IMR-90 (cell line): ENCODE results near the gene ME3. TPM values are rescaled to one million over a fixed set of nuclear protein-coding genes. Genes with fewer than 3 reads are reported as not detected.

Experiments used
- ATAC-seq: fragments of 200-7000 bp; cut with Tn5 transposase; 2 replicates; pipeline ENCODE4 v1.9.1; 2020; ENCODE audit warnings: low read depth, mild to moderate bottlenecking, moderate library complexity
- BruUV-seq: library from RNA; stranded (reverse); fragments of 400-500 nt; replicated peaks from 2 replicates; lab custom pipeline; 2021; lab: Mats Ljungman, UMichigan
- CTCF ChIA-PET: fragments of 300-600 bp; formaldehyde crosslinking; extraction: SDS; loops from one replicate; lab custom pipeline; 2021; ENCODE audit warnings: antibody characterized with exemption; lab: Yijun Ruan, JAX
- POLR2A ChIA-PET: fragments of 300-600 bp; sonication (Branson Sonifier 250); formaldehyde crosslinking; loops from one replicate; lab custom pipeline; 2022; ENCODE audit warnings: antibody characterized with exemption; ENCODE audit not compliant: unreplicated experiment; lab: Charles Lee
- DNase-seq: peaks from one replicate; pipeline ENCODE4 v3.0.0; 2013
- H2AFZ ChIP-seq: replicated peaks from 2 replicates; pipeline ENCODE3; 2013; ENCODE audit warnings: low read length, mild to moderate bottlenecking; ENCODE audit not compliant: poor library complexity
- H2AK5ac ChIP-seq: 2 replicates; pipeline ENCODE4 v1.6.1; 2013; ENCODE audit warnings: low read depth, low read length, inconsistent platforms
- H2AK9ac ChIP-seq: replicated peaks from 2 replicates; pipeline ENCODE3; 2013; ENCODE audit warnings: mild to moderate bottlenecking, low read depth, low read length, moderate library complexity; ENCODE audit not compliant: poor library complexity
- H2BK120ac ChIP-seq: 2 replicates; pipeline ENCODE4 v1.6.1; 2013; ENCODE audit warnings: low read depth, low read length, inconsistent platforms
- H2BK15ac ChIP-seq: 3 replicates; pipeline ENCODE4 v1.6.1; 2013; ENCODE audit warnings: low read depth, low read length, inconsistent platforms
- H2BK20ac ChIP-seq: 2 replicates; pipeline ENCODE4 v1.6.1; 2013; ENCODE audit warnings: low read depth, mild to moderate bottlenecking, inconsistent platforms, low read length, moderate library complexity
- H2BK5ac ChIP-seq: 2 replicates; pipeline ENCODE4 v1.6.1; 2013; ENCODE audit warnings: mild to moderate bottlenecking, low read depth, low read length, inconsistent platforms; ENCODE audit not compliant: poor library complexity, severe bottlenecking
- H3K14ac ChIP-seq: replicated peaks from 2 replicates; pipeline ENCODE4 v1.6.1; 2013; ENCODE audit warnings: low read depth, low read length, inconsistent platforms
- H3K18ac ChIP-seq: 2 replicates; pipeline ENCODE4 v1.6.1; 2013; ENCODE audit warnings: low read depth, low read length, control low read depth
- H3K23ac ChIP-seq: 2 replicates; pipeline ENCODE4 v1.6.1; 2013; ENCODE audit warnings: low read depth, low read length, inconsistent platforms
- H3K27ac ChIP-seq: 2 replicates; pipeline ENCODE4 v1.5.1; 2013; ENCODE audit warnings: mild to moderate bottlenecking, control low read depth, low read length; ENCODE audit not compliant: insufficient read depth
- H3K27me3 ChIP-seq: 2 replicates; pipeline ENCODE4 v1.6.1; 2013; ENCODE audit warnings: low read length; ENCODE audit not compliant: control insufficient read depth, insufficient read depth
- H3K36me3 ChIP-seq: 2 replicates; pipeline ENCODE4 v1.6.1; 2013; ENCODE audit warnings: low read length, mixed read lengths; ENCODE audit not compliant: control insufficient read depth, insufficient read depth
- H3K4ac ChIP-seq: 2 replicates; pipeline ENCODE4 v1.6.1; 2013; ENCODE audit warnings: low read depth, low read length, inconsistent platforms
- H3K4me1 ChIP-seq: 2 replicates; pipeline ENCODE4 v1.6.1; 2013; ENCODE audit warnings: low read length, mixed read lengths; ENCODE audit not compliant: control insufficient read depth, insufficient read depth
- H3K4me2 ChIP-seq: 2 replicates; pipeline ENCODE4 v1.6.1; 2013; ENCODE audit warnings: low read depth, mild to moderate bottlenecking, control low read depth, low read length, moderate library complexity
- H3K4me3 ChIP-seq: 2 replicates; pipeline ENCODE4 v1.5.1; 2013; ENCODE audit warnings: low read depth, mild to moderate bottlenecking, control low read depth, low read length, moderate library complexity; ENCODE audit not compliant: insufficient read depth
- H3K56ac ChIP-seq: 2 replicates; pipeline ENCODE4 v1.6.1; 2013; ENCODE audit warnings: low read length, inconsistent platforms; ENCODE audit not compliant: insufficient read depth; ENCODE audit errors: extremely low read depth
- H3K79me1 ChIP-seq, 2 experiments: 2 replicates each; pipeline ENCODE4 v1.6.1; 2013; ENCODE audit warnings: low read length in 2 of 2, inconsistent platforms in 1 of 2, low read depth in 1 of 2
- H3K9ac ChIP-seq: 2 replicates; pipeline ENCODE4 v1.6.1; 2013; ENCODE audit warnings: low read depth, low read length, control low read depth
- H3K9me1 ChIP-seq: 2 replicates; pipeline ENCODE4 v1.6.1; 2013; ENCODE audit warnings: low read length, inconsistent platforms; ENCODE audit not compliant: insufficient read depth
- H3K9me3 ChIP-seq: 2 replicates; pipeline ENCODE4 v1.6.1; 2013; ENCODE audit warnings: low read length; ENCODE audit not compliant: control insufficient read depth, insufficient read depth
- H4K20me1 ChIP-seq: 2 replicates; pipeline ENCODE4 v1.6.1; 2013; ENCODE audit warnings: low read length, inconsistent platforms; ENCODE audit not compliant: insufficient read depth
- H4K5ac ChIP-seq: 2 replicates; pipeline ENCODE4 v1.6.1; 2013; ENCODE audit warnings: mild to moderate bottlenecking, low read depth, low read length, control low read depth
- H4K8ac ChIP-seq, 2 experiments: 2 replicates each; pipeline ENCODE4 v1.6.1; 2013; ENCODE audit warnings: low read depth in 2 of 2, low read length in 2 of 2, control low read depth in 1 of 2, inconsistent platforms in 1 of 2
- H4K91ac ChIP-seq: 2 replicates; pipeline ENCODE4 v1.6.1; 2013; ENCODE audit warnings: low read depth, low read length, inconsistent platforms; ENCODE audit not compliant: insufficient read depth
- BHLHE40 ChIP-seq: fragments of 150-350 bp; IDR thresholded peaks from 2 replicates; pipeline ENCODE4 v1.6.1; 2016; ENCODE audit warnings: mild to moderate bottlenecking, low read depth, low read length
- CHD1 ChIP-seq: IDR thresholded peaks from 2 replicates; pipeline ENCODE4 v1.6.1; 2012; ENCODE audit warnings: low read depth, low read length, improper control_type of control experiment
- FOS ChIP-seq: fragments of 150-350 bp; IDR thresholded peaks from 2 replicates; pipeline ENCODE4 v1.6.1; 2016; ENCODE audit warnings: low read depth, low read length
- MAZ ChIP-seq: IDR thresholded peaks from 2 replicates; pipeline ENCODE4 v1.6.1; 2012; ENCODE audit warnings: low read depth, mild to moderate bottlenecking, low read length, improper control_type of control experiment, moderate library complexity, borderline replicate concordance
- NFE2L2 ChIP-seq: fragments of 150-350 bp; IDR thresholded peaks from 2 replicates; pipeline ENCODE4 v1.6.1; 2016; ENCODE audit warnings: low read depth, mild to moderate bottlenecking, low read length
- POLR2A ChIP-seq: IDR thresholded peaks from 2 replicates; pipeline ENCODE4 v1.6.1; 2012; ENCODE audit warnings: mild to moderate bottlenecking, low read depth, low read length
- RAD21 ChIP-seq: IDR thresholded peaks from 2 replicates; pipeline ENCODE4 v1.6.1; 2012; ENCODE audit warnings: low read length, improper control_type of control experiment
- RCOR1 ChIP-seq: IDR thresholded peaks from 2 replicates; pipeline ENCODE4 v1.6.1; 2012; ENCODE audit warnings: mild to moderate bottlenecking, low read length, improper control_type of control experiment; ENCODE audit not compliant: insufficient replicate concordance
- SMC3 ChIP-seq: fragments of 150-350 bp; IDR thresholded peaks from 2 replicates; pipeline ENCODE4 v1.6.1; 2016; ENCODE audit warnings: low read depth, mild to moderate bottlenecking, antibody characterized with exemption, low read length, moderate library complexity
- WGBS, 2 experiments: methylation state at CpG; one replicate each; pipeline versions ENCODE4 v1.1.5 to v1.1.7; 2013; ENCODE audit warnings: missing lambda C conversion rate in 2 of 2; ENCODE audit not compliant: insufficient read length in 1 of 2; ENCODE audit errors: extremely low coverage in 2 of 2; 5-methylcytosine and 5-hydroxymethylcytosine counted together
- dilution Hi-C: fragments of 300-500 bp; cut with HindIII; formaldehyde crosslinking; loops from one replicate; pipeline ENCODE4 v1.14.3; 2018; ENCODE audit warnings: low sequenced_read_pairs; ENCODE audit not compliant: unreplicated experiment
- in situ Hi-C: fragments of 300-500 bp; cut with MboI; formaldehyde crosslinking; loops from 3 replicates; pipeline ENCODE4 v1.14.3; 2019; ENCODE audit warnings: low sequenced_read_pairs, inconsistent platforms, mixed read lengths
- intact Hi-C: fragments of 100-400 bp; cut with micrococcal nuclease; formaldehyde crosslinking; loops from 2 replicates; pipeline ENCODE4 v1.10.0; 2022
- polyA plus RNA-seq, 3 experiments: library from polyadenylated mRNA; depleted of rRNA; stranded (reverse); fragments of >200 nt; gene quantifications; 2 replicates each; pipeline ENCODE4 v1.2.3, GENCODE V29; 2012; ENCODE audit warnings: low replicate concordance in 1 of 3
- total RNA-seq: library from RNA; depleted of rRNA; stranded (reverse); fragments of >200 nt; gene quantifications from 2 replicates; pipeline ENCODE4 v1.2.3, GENCODE V29; 2012
- TF ChIP-seq, protein P1 (sequence below): fragments of 150-350 bp; IDR thresholded peaks from 2 replicates; pipeline ENCODE4 v1.6.1; 2017; ENCODE audit warnings: mild to moderate bottlenecking, antibody characterized with exemption, low read length, low read depth
- TF ChIP-seq, protein P2 (sequence below): fragments of 150-350 bp; IDR thresholded peaks from 2 replicates; pipeline ENCODE4 v1.6.1; 2016; ENCODE audit warnings: low read depth, mild to moderate bottlenecking, low read length, moderate library complexity, borderline replicate concordance
- TF ChIP-seq, protein P3 (sequence below): conservative IDR thresholded peaks from 2 replicates; pipeline ENCODE4 v1.5.1; 2012; ENCODE audit warnings: mild to moderate bottlenecking, low read depth, low read length, improper control_type of control experiment

The ME3 gene
- total and polyA plus RNA-seq, 2 of the 4 experiments (the other 2 are of a cell fraction): 7.8 to 9.0 TPM

DNA sequence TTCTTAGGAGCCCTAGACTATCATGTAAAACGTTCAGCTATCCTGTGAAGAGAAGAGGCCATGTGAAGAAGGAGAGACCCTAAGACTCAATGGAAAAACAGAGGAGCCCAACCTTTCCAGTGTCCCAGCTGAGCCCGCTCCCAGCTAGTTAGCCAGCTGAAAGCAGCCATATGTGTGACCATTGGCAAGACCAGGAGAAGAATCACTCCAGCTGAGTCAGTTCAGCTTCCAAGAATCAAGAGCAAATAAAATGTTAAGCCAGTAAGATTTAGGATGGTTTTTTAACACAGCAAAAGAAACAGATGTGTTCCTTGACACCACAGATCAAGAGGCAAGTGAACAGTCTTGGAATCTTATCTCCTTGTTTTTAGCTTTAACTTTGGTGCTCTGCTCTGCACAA, 189.7 kb downstream of the ME3 start:
- Histone ChIP-seq H3K9me3 (no peaks in the 10 kb centered on the region), H4K20me1 (peaks cover 4% of the 10 kb centered on the region), H2AK5ac (peak overlapping the region; percentile 93), H4K8ac (peak overlapping the region in 1 of 2 experiments; percentile 55; a peak in 2 of 4 replicates), H3K4me1 (peaks cover 17% of the 10 kb centered on the region), H2BK120ac (peak overlapping the region; percentile 97), H2AFZ (no peak overlapping the region), H3K56ac (no peak overlapping the region), H2AK9ac (no peak overlapping the region), H3K14ac (peak overlapping the region; percentile 77), H3K9me1 (peaks cover 37% of the 10 kb centered on the region), H4K5ac (no peak overlapping the region), H2BK20ac (peak overlapping the region; percentile 98), H3K27ac (no peak overlapping the region), H3K23ac (peak overlapping the region; percentile 66; the same call in 1 of the 2 replicates), H3K9ac (no peak overlapping the region), H2BK15ac (peak overlapping the region; percentile 87; the same call in 2 of the 3 replicates), H3K4me2 (no peak overlapping the region), H3K4me3 (no peak overlapping the region), H3K18ac (peak overlapping the region; percentile 39; the same call in 1 of the 2 replicates), H3K4ac (peak overlapping the region; percentile 86), H3K36me3 (no peaks in the 10 kb centered on the region), H2BK5ac (no peak overlapping the region), H4K91ac (peak overlapping the region; percentile 6; the same call in 1 of the 2 replicates), H3K27me3 (no peaks in the 10 kb centered on the region), H3K79me1 (no peaks in the 10 kb centered on the region; a peak in 1 of 4 replicates)
- in situ Hi-C loops: no loop called here
- ChIA-PET POLR2A (no interaction called here), CTCF (interaction anchor here (1.7 kb wide), 1 partner anchor 125 kb away, joined by 3 read pairs; no protein-coding TSS in a partner anchor)
- DNase-seq: no peak
- dilution Hi-C loops: no loop called here
- intact Hi-C loops: no loop called here
- no peak for TF ChIP-seq NFE2L2
- TF ChIP-seq, protein P1, sequence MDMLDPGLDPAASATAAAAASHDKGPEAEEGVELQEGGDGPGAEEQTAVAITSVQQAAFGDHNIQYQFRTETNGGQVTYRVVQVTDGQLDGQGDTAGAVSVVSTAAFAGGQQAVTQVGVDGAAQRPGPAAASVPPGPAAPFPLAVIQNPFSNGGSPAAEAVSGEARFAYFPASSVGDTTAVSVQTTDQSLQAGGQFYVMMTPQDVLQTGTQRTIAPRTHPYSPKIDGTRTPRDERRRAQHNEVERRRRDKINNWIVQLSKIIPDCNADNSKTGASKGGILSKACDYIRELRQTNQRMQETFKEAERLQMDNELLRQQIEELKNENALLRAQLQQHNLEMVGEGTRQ: no peak
- TF ChIP-seq, protein P2, sequence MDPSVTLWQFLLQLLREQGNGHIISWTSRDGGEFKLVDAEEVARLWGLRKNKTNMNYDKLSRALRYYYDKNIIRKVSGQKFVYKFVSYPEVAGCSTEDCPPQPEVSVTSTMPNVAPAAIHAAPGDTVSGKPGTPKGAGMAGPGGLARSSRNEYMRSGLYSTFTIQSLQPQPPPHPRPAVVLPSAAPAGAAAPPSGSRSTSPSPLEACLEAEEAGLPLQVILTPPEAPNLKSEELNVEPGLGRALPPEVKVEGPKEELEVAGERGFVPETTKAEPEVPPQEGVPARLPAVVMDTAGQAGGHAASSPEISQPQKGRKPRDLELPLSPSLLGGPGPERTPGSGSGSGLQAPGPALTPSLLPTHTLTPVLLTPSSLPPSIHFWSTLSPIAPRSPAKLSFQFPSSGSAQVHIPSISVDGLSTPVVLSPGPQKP: no peak
- no peak for TF ChIP-seq RAD21
- TF ChIP-seq, protein P3, sequence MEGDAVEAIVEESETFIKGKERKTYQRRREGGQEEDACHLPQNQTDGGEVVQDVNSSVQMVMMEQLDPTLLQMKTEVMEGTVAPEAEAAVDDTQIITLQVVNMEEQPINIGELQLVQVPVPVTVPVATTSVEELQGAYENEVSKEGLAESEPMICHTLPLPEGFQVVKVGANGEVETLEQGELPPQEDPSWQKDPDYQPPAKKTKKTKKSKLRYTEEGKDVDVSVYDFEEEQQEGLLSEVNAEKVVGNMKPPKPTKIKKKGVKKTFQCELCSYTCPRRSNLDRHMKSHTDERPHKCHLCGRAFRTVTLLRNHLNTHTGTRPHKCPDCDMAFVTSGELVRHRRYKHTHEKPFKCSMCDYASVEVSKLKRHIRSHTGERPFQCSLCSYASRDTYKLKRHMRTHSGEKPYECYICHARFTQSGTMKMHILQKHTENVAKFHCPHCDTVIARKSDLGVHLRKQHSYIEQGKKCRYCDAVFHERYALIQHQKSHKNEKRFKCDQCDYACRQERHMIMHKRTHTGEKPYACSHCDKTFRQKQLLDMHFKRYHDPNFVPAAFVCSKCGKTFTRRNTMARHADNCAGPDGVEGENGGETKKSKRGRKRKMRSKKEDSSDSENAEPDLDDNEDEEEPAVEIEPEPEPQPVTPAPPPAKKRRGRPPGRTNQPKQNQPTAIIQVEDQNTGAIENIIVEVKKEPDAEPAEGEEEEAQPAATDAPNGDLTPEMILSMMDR: no peak
- no peak for TF ChIP-seq POLR2A
- TF ChIP-seq MAZ: no peak
- TF ChIP-seq SMC3: no peak
- TF ChIP-seq RCOR1: no peak
- no peak for TF ChIP-seq FOS
- TF ChIP-seq CHD1: no peak
- no peak for TF ChIP-seq BHLHE40
- no peak for ATAC-seq
- BruUV-seq: no TSS peak
- WGBS, 2 experiments: 92% methylated on average over 2 of the region's 2 CpGs; no CpG with 5 or more reads in 1 of the 2 experiments
